ENCODE results near the gene PHACTR3.

Gene PHACTR3

GRCh38 chr20:59824711-59825562 is 220.6 kb downstream of the PHACTR3 start:
- DNase-seq (ENCODE audit: low read depth in 3 of 3, low spot score in 1 of 3), result no peak

- no peak for DNase-seq (ENCODE audit: low read depth in 3 of 3, low spot score in 1 of 3)
Measured at GRCh38 chr20:59825563-59825920, 221.2 kb downstream of the PHACTR3 start.

- DNase-seq (ENCODE audit: low read depth in 3 of 3, low spot score in 1 of 3), result no peak
Measured at GRCh38 chr20:59825944-59826759, 221.8 kb downstream of the PHACTR3 start.

GRCh38 chr20:59827138-59828056 is 223.1 kb downstream of the PHACTR3 start:
- no peak for DNase-seq (ENCODE audit: low read depth in 3 of 3, low spot score in 1 of 3)

- DNase-seq (ENCODE audit: low read depth in 3 of 3, low spot score in 1 of 3), result no peak
Measured at GRCh38 chr20:59828125-59829053, 224.0 kb downstream of the PHACTR3 start.

- DNase-seq (ENCODE audit: low read depth in 3 of 3, low spot score in 1 of 3), result no peak
Measured at GRCh38 chr20:59829054-59829785, 224.9 kb downstream of the PHACTR3 start.

GRCh38 chr20:59829786-59830664 is 225.7 kb downstream of the PHACTR3 start:
- no peak for DNase-seq (ENCODE audit: low read depth in 3 of 3, low spot score in 1 of 3)

- no peak for DNase-seq (ENCODE audit: low read depth in 3 of 3, low spot score in 1 of 3)
Measured at GRCh38 chr20:59830665-59831023, 226.3 kb downstream of the PHACTR3 start.

- no peak for DNase-seq (ENCODE audit: low read depth in 3 of 3, low spot score in 1 of 3)
Measured at GRCh38 chr20:59831024-59831915, 226.9 kb downstream of the PHACTR3 start.

GRCh38 chr20:59831916-59832270 is 227.6 kb downstream of the PHACTR3 start:
- DNase-seq (ENCODE audit: low read depth in 3 of 3, low spot score in 1 of 3), result no peak

- DNase-seq (ENCODE audit: low read depth in 3 of 3, low spot score in 1 of 3), result no peak
Measured at GRCh38 chr20:59832406-59833363, 228.3 kb downstream of the PHACTR3 start.

GRCh38 chr20:59835057-59835447 is 230.7 kb downstream of the PHACTR3 start:
- DNase-seq (ENCODE audit: low read depth in 3 of 3, low spot score in 1 of 3), result no peak

GRCh38 chr20:59835448-59836395 is 231.4 kb downstream of the PHACTR3 start:
- DNase-seq (ENCODE audit: low read depth in 3 of 3, low spot score in 1 of 3), result no peak

GRCh38 chr20:59836767-59837166 is 232.4 kb downstream of the PHACTR3 start:
- no peak for DNase-seq (ENCODE audit: low read depth in 3 of 3, low spot score in 1 of 3)

GRCh38 chr20:59837623-59838394 is 233.5 kb downstream of the PHACTR3 start:
- no peak for DNase-seq (ENCODE audit: low read depth in 3 of 3, low spot score in 1 of 3)
